Measurements from ENCODE around the gene SP6. TPM values are rescaled to one million over a fixed set of nuclear protein-coding genes. Genes with fewer than 3 reads are reported as not detected.

SP6 gene
- total RNA-seq, 1 donor from 2014 or later: 30.7 TPM

GRCh38 chr17:47879776-47880454, 29.0 kb upstream of the SP6 start:
- H3K4me1 Mint-ChIP-seq (ENCODE audit: unreplicated experiment): peaks cover 45% of the 10 kb centered on the region
- no peak overlapping the region for H3K27ac Mint-ChIP-seq (ENCODE audit: unreplicated experiment)
- no peaks in the 10 kb centered on the region for H3K9me3 Mint-ChIP-seq (ENCODE audit: unreplicated experiment)
- peaks cover 13% of the 10 kb centered on the region for H3K27me3 Mint-ChIP-seq (ENCODE audit: unreplicated experiment)
- H3K4me3 Mint-ChIP-seq (ENCODE audit: unreplicated experiment): no peak overlapping the region
- H3K36me3 Mint-ChIP-seq (ENCODE audit: low read depth, unreplicated experiment): peaks cover 4% of the 10 kb centered on the region
- DNase-seq (ENCODE audit: low spot score): no peak
- TF ChIP-seq CTCF (IDR thresholded peaks at IDR 0.05; ENCODE audit: unreplicated experiment): no peak

- Mint-ChIP-seq H3K4me1 (ENCODE audit: unreplicated experiment) (peaks cover 42% of the 10 kb centered on the region), H3K4me3 (ENCODE audit: unreplicated experiment) (peak overlapping the region; percentile 77), H3K27ac (ENCODE audit: unreplicated experiment) (peak overlapping the region; percentile 94), H3K27me3 (ENCODE audit: unreplicated experiment) (peaks cover 13% of the 10 kb centered on the region), H3K9me3 (ENCODE audit: unreplicated experiment) (no peaks in the 10 kb centered on the region), H3K36me3 (ENCODE audit: low read depth, unreplicated experiment) (peaks cover 4% of the 10 kb centered on the region)
- DNase-seq (ENCODE audit: low spot score): no peak
- TF ChIP-seq CTCF (IDR thresholded peaks at IDR 0.05; ENCODE audit: unreplicated experiment): no peak
Observed at GRCh38 chr17:47879028-47879585, 28.1 kb upstream of the SP6 start.

- no peak for DNase-seq (ENCODE audit: low spot score)
- H3K36me3 Mint-ChIP-seq (ENCODE audit: low read depth, unreplicated experiment): peaks cover 4% of the 10 kb centered on the region
- peaks cover 11% of the 10 kb centered on the region for H3K27me3 Mint-ChIP-seq (ENCODE audit: unreplicated experiment)
- H3K4me1 Mint-ChIP-seq (ENCODE audit: unreplicated experiment): peaks cover 39% of the 10 kb centered on the region
- TF ChIP-seq CTCF (IDR thresholded peaks at IDR 0.05; ENCODE audit: unreplicated experiment): no peak
- H3K9me3 Mint-ChIP-seq (ENCODE audit: unreplicated experiment): no peaks in the 10 kb centered on the region
- H3K4me3 Mint-ChIP-seq (ENCODE audit: unreplicated experiment): peak overlapping the region; percentile 77
- peak overlapping the region; percentile 94 for H3K27ac Mint-ChIP-seq (ENCODE audit: unreplicated experiment)
Observed at GRCh38 chr17:47878203-47879027, 27.5 kb upstream of the SP6 start.

GRCh38 chr17:47877368-47878034, 26.5 kb upstream of the SP6 start:
- H3K36me3 Mint-ChIP-seq (ENCODE audit: low read depth, unreplicated experiment): peaks cover 4% of the 10 kb centered on the region
- peak overlapping the region; percentile 74 for H3K27ac Mint-ChIP-seq (ENCODE audit: unreplicated experiment)
- peak overlapping the region; percentile 77 for H3K4me3 Mint-ChIP-seq (ENCODE audit: unreplicated experiment)
- H3K27me3 Mint-ChIP-seq (ENCODE audit: unreplicated experiment): peaks cover 10% of the 10 kb centered on the region
- H3K9me3 Mint-ChIP-seq (ENCODE audit: unreplicated experiment): no peaks in the 10 kb centered on the region
- peaks cover 35% of the 10 kb centered on the region for H3K4me1 Mint-ChIP-seq (ENCODE audit: unreplicated experiment)
- no peak for TF ChIP-seq CTCF (IDR thresholded peaks at IDR 0.05; ENCODE audit: unreplicated experiment)
- no peak for DNase-seq (ENCODE audit: low spot score)
